Measurements from ENCODE around the gene SYNJ2.

GRCh38 chr6:158061709-158062461 is 80.2 kb downstream of the SYNJ2 start:
- TF ChIP-seq POLR2AphosphoS5 (IDR thresholded peaks at IDR 0.05; ENCODE audit: insufficient read depth in 1 of 2, low read depth in 1 of 2) (no peak), CTCF (IDR thresholded peaks at IDR 0.05) (no peak), POLR2A (IDR thresholded peaks at IDR 0.05) (no peak)
